Stimulated activated CD8-positive, alpha-beta memory T cell treated with anti-CD3 and anti-CD28 coated beads, Interleukin-7, amount 100 ng/mL, for 1 hour (primary cell): ENCODE measurements around the gene YWHAG.
"Not testable (repeated sequence)": the region's sequence is repeated elsewhere in the genome, so short reads cannot be mapped to it uniquely, and the experiment has no call there.

Experiments used
- DNase-seq, 2 donors: peaks; one replicate each; pipeline ENCODE4 v3.0.0-alpha.2; 2020; ENCODE audit warnings: low read depth in 2 of 2

Gene YWHAG

DNA sequence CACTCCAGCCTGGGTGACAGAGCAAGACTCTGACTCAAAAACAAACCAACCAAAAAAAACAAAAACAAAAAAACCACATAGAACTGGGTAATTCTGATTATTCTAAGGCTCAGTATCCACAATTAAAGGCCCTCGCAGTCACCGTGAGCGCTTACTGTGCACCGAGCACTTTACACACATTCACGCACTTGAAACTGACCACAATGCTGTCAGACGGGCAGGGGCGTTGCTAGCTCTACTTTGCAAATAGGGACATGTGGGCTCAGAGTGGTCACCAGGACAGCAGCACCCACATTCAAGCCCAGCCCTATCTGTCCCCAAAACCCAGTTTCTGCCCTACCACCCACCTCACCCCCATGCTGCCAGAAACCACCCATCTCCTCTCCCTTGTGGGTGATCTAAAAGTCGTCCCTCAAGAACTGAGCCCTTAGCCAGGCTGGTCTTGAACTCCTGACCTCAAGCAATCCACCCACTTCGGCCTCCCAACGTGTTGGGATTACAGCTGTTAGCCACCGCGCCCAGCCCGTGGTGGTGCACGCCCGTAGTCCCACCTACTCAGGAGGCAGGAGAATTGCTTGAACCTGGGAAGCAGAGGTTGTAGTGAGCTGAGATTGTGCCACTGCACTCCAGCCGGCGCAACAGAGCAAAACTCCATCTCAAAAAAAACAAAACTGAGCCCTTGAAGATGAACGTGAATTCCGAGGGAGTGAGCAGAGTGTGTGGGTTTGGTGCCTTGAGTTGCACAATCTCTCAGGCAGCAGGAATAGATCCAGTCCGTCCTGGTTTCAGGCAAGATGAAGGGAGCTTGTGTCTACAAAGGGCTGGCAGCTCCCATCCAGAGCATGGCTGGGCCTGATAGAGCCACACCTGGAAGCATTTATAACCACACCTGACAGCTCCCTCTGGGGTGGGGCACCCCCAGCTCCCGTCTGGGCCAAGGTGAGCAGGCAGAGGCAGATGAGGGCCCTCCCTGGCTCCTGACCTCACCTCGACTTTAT lies 61.7 kb downstream of the YWHAG start:
- no peak for DNase-seq

DNA sequence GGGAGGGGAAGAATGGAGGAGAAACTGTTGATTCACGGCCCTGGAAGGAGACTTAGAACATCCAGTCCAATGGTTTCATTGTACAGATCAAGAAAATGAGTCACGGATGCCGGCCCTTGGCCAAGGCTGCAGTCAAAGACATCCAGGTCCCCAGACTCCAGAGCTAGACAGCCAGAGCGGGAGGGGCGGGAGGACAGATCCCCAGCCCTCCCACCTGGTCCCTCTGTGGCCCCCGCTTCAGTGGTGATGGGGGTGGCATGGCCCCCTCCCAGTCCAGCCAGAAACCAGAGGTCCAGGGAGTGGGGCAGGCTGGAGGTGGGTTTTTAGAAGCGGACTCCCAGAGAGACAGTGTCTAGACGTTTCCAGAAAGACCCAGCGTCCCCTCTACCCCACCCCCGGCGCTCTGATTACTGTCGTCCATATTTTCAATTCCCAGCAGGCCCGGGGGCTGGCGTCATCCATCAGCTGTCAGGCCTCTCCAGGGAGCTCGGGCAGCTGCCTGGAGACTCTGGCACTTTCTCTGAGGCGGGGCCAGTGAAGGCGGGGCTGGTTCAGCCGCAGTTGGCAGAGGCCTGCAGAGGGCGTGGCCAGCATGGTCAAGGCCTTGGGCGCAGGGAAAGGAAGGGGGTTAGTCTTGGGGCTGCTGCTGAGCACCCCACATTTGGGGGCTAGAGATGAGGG lies 64.3 kb downstream of the YWHAG start:
- DNase-seq: no peak

DNA sequence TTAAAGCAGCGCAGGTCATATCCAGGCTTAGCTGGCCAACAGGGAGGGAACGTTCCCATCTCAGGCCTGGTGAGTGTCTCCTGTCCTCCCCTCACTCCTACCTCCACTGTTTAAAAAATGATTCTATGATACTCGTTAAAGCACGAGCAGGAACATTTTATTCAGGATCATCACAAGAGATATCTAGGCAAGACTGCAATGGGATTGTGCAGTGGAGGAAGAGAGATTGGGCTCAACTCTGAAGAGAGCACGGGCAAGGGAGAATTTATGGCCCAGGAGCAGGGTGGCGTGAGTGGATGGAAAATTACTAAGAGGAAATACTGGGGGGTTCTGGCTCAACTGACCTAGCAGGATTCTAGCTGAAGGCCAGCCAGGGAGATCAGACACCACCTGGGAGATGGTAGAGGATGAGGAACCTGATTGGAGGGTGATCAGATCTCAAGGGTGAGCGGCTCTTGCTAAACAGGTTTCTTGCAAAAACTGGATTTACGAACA lies 65.3 kb downstream of the YWHAG start:
- DNase-seq: no peak

DNA sequence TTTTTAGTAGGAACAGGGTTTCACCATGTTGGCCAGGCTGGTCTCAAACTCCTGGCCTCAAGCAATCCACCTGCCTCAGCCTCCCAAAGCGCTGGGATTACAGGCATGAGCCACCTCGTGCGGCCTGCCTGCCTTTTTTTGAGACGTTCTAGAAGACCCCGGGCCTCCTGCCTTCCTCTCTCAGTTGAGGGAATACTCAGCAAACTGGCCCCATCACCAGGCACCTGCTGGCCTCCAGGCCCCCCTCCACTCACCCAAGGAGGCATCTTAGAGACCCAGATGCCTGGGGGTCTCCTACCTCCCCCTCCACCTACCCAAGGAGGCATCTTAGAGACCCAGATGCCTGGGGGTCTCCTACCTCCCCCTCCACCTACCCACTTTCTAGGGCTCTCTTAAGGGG lies 65.9 kb downstream of the YWHAG start:
- DNase-seq: not testable (repeated sequence)

DNA sequence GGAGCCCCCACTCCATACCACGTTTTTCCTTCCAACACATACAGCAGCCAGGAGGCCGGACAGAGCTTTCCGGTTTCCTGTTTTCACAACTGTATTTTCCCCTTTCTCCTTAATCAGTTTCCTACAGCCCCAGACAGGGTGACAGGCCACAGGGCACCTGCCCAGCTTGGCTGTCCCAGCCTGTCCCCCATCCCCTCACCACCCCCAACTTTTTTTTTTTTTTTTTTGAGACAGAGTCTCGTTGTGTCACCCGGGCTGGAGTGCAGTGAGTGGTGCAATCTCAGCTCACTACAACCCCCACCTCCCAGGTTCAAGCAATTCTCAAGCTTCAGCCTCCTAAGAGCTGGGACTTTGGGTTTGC lies 66.6 kb downstream of the YWHAG start:
- DNase-seq: no peak

DNA sequence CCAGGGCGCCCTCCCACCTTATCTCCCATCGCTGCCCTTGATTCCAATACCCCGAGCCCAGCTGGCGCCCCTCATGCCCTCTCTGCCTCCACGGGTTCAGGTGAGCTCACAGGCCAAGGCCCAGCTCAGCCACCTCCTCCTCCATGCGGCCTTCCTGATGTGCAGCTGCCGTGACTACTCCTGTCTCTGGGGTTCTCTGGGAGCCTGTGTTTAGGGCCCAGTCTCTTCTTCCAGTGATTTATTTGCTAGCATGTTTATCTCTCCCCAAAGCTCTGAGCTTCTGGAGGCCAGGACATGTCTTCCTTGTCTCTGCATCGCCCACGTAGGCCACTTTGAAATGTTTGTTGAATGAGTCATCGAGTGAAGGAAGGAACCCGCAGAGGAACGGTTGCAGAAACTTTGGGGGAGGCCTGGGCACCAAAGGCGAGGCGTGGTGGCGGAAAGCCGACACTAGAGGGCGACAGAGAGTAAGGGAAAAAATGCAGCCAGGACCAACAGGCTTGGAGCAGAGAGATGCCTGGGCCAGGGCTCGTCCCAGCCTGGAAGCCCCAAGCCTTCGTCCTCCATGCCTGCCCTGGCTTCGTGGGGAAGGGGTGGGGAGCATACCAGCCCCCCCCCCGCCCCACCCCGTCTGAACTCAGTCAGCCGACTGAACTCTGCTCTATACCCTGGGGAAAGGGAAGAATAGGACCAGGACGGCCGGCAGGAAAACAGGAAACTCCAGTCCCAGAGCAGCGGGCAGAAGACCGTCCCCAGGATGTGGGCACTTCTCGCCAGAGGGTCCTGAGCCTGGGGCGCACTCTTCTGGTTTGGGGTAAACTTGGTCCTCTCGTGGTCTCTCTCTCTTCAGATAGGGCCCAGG lies 67.2 kb downstream of the YWHAG start:
- DNase-seq: peak; percentile 78 to 79

DNA sequence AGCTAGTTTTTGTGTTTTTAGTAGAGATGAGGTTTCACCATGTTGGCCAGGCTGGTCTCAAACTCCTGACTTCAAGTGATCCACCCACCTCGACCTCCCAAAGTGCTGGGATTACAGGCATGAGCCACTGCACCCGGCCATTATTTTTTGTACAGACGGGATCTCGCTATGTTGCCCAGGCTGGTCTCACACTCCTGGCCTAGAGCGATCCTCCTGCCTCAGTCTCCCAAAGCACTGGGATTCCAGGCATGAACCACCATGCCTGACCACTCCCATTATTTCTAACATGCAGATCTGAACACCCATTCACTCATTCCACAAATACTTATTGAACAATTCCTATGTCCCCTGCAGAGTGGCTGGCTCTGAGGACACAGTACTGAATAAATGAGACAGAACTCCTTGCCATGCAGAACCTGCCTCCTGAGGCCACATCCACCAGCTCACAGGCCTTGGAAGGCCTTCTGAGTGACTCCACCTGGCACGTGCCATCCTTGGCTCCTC lies 67.9 kb downstream of the YWHAG start:
- DNase-seq: not testable (repeated sequence)

DNA sequence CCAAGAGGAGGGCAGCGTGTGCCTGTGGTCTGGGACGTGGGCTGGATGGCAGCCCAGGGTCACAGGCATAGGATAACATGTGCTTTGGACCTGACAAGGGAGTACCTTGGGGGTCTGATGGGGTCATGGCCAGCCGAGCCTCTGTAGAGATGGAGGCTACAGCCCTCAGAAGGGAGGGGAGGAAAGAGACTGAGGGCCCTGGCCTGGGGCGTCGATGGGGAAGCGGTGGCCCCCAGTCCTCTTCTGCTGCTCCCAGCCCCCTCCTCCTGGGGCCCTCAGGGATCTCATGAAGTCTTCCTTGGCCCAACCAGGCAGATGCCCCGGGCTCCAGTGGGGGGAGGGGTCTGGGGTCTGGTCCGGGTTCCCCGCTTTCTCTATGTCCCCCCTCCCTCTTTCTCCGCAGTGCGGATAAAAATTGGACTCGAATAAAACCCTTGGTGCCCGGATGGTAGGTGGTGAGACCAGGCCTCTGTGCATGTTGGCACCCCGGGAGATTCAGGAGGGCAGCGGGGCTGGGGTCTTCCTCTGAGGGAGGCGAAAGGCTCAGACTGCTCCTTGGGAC lies 71.9 kb downstream of the YWHAG start:
- no peak for DNase-seq

DNA sequence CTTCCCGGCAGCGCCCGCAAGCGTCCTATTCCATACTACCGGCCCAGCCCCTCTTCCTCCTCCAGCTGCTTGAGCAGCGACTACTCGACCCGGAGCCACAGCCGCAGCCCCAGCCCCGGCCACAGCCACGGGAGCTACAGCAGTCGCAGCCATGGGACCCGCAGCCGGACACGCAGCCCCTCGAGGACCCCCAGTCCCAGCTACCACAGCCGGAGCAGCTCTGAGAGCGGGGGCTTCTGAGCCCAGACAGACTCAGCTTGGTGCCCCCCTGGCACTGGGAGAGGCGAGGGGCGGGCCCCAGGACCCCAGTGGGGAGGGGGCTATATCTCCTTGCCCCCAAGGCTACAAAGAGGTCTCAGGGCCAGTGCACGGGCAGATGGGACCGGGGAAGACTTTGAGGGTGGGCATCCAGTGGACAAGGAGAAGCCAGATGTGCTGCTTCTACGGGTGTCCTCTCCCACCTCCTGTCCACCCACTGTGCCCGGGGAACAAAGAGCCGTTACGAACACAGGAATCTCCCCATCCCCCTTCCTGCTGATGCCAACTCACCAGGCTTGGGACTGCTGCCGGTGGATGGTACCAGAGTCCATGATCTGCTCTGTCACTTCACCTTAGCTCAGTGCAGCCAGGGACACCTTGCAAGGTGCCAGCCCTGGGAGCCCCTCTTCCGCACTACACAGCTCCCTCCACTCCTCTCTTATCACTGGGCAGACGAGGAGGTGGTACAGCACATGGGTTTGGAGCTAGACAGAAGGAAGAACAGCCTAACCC lies 73.0 kb downstream of the YWHAG start:
- DNase-seq: no peak

DNA sequence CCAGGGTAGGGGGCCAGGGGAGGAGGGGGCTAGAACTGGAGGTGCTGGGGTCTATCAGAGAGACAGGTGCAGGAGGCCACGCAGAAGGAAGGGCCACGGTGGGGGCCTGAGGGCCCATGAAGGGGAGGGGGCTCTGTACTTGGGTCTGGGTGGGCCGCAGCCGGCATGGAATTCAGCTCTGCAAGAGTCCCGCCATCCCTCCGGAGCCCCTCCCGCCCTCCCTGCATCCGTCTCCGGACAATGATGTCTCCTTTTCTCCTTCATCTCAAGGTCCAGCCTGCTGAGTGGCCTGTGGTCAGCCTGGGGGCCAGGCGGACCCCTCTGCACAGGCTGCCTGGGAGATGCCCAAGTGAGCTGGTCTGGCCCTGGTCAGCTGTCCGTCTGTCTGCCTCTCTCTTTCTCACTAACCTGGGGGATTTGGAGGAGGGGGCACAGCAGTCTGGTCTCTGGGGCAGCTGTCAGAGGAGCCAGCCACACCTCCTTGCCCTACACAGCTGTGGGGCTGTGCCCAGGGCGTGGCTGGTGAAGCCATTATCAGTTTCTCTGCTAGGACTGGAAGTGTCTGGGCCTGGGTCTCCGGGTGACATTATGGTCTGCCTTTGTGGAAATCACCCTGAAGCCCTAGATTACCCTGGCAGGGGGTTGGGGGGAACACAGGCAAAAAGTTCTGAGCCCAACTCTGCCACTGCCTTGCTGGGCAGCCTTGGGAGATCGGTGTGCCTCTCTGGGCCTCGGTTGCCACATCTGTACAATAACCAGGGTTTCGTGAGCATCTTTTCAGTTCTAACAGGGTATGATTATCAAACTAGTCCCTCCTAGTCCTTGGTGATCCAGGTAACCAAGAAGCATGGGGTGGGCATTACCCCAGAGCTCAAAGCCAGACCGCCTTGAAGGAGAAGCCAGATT lies 75.3 kb downstream of the YWHAG start:
- no peak for DNase-seq

DNA sequence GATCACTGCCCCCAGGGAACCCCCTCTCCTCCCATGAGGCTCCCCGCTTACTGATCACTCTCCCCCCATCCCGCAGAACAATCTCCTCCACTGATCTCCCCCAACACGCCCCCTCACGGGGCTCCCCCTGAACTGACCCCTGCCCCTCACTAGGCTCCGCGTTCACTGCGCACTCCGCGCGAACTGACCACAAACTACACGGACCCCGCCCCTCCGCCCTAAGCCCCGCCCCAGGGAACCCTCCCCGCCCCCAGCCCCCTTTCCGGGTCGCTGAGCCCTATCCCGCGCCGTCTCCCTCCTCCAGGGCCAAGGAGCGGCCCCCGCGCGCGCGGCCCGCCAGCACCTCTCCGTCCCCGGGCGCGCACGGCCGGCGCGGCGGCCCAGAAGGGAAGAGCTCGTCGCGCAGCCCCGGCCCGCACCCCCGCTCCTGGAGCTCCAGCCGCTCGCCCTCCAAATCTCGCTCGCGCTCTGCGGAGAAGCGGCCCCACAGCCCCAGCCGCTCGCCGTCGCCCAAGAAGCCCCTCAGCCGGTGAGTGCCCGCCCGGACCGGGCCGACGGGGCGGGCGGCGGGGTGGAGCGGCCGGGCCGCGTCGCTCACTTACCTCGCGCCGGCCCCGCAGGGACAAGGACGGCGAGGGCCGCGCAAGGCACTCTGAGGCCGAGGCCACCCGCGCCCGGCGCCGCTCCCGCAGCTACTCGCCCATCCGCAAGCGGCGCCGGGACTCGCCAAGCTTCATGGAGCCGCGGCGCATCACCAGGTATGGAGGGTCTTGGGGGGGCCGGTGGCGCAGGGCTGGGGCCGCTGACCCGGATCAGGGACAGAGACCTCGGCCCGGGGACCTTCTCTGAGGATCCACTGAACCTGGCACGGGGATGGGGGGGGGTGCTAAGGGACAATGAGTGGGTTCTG lies 76.2 kb downstream of the YWHAG start:
- DNase-seq: no peak

DNA sequence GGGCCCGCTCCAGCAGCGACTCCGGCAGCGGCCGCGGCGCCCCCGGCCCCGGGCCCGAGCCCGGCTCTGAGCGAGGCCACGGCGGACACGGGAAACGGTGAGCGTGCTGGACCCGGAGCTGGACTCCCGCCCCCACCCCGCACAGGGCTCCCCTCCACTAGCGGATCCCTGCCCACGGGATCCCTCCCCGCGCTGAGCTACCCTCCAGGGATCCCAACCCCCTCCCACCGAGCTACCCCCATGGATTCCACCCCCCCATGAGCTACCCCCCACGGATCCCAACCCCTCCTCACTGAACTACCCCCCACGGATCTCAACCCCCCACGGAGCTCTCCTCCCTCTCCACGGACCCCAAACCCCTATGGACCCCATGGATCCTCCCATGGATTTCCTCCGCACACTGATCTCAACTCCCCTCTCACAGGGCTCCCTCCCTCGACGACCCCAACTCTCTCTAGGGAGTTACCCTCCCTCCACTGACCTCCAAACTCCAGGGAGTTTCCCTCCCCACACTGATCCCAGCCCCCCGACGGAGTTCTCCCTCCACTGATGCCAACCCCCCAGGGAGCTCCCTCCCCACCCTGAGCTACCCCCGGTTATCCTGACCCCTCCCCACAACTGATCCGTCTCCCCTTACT lies 77.0 kb downstream of the YWHAG start:
- no peak for DNase-seq

DNA sequence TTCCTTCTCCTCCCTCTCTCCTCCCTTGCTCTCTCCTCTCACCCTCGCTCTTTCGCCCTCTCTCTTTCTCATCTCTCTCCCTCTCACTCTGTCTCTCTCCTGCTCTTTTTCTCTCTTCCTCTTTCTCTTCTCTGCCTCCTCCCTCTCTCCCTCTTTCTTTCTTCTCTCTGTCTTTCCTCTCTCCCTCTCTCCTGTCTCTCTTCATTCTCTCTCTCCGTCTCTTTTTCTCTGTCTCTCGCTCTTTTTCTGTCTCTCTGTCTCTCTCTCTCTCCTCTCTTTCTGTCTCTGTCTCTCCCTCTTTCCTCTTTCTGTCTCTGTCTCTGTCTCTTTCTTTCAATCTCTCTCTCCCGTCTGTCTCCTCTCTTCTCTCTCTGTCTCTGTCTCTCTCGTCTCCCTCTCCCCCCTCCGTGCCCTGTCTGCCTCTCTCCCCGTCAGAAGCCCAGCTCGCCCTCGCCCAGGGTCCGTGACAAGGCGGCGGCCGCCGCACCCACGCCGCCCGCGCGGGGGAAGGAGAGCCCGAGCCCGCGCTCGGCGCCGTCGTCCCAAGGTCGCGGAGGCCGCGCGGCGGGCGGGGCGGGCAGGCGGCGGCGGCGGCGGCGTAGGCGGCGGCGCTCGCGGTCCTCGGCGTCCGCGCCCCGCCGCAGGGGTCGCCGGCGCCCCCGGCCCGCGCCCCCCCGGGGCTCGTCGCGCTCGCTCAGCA lies 77.6 kb downstream of the YWHAG start:
- no peak for DNase-seq

DNA sequence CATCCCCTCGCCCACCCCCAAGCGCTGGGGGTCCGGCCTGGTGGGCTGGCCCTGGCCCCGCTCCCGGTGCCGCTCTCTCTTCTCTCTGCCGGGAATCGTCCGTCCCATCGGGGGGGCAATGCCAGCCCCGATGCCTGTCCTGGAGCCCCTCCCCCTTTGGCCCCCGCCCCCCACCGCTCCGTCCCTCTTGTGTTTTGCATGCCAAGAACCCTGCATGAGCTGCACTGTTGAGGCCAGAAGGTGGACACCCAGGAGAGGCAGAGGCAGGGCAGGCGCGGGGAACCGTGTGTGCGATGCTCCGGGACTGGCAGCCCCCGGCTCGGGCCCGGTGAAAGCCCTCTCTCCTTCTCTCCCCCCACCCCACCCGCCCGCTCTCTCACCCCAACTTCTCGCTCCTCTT lies 78.4 kb downstream of the YWHAG start:
- no peak for DNase-seq

DNA sequence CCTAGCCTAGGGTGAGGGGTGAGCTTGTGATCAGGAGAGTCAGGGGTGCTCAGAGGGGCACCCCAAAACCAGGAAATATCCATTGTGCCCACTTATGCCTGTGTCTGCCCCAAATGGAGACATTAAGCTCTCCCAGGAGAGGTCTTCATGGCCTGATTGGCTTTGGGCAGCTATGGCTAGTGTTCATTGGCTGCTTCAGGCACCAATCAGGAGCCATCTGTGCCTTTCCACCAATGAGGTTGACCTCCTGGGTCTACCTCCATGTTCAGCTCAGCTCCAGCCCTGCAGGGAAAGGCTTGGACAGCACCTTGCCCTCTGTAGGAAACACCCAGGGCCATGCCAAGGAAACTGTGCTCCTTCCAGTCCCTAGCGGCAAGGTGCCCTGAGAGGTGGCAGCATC lies 80.3 kb downstream of the YWHAG start:
- DNase-seq: no peak
